ENCODE measurements around the gene KLKB1.
"Not testable (repeated sequence)": the region's sequence is repeated elsewhere in the genome, so short reads cannot be mapped to it uniquely, and the experiment has no call there.

DNA sequence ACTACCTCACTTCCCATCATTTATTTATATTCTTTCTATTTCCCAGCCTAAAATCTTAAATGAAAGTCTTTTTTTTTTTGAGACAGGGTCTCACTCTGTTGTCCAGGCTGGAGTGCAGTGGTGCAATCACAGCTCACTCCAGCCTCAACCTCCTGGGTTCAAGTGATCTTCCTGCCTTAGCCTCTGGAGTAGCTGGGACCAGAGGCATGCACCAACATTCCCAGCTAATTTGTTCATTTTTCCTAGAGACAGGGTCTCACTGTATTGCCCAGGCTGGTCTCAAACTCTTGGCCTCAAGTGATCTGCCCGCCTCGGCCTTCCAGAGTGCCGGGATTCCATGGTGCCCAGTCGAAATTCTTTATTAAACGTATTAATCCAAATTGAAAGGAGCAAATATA lies 46.1 kb downstream of the KLKB1 start:
- TF ChIP-seq, protein P1, sequence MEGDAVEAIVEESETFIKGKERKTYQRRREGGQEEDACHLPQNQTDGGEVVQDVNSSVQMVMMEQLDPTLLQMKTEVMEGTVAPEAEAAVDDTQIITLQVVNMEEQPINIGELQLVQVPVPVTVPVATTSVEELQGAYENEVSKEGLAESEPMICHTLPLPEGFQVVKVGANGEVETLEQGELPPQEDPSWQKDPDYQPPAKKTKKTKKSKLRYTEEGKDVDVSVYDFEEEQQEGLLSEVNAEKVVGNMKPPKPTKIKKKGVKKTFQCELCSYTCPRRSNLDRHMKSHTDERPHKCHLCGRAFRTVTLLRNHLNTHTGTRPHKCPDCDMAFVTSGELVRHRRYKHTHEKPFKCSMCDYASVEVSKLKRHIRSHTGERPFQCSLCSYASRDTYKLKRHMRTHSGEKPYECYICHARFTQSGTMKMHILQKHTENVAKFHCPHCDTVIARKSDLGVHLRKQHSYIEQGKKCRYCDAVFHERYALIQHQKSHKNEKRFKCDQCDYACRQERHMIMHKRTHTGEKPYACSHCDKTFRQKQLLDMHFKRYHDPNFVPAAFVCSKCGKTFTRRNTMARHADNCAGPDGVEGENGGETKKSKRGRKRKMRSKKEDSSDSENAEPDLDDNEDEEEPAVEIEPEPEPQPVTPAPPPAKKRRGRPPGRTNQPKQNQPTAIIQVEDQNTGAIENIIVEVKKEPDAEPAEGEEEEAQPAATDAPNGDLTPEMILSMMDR (IDR thresholded peaks at IDR 0.05), result not testable (repeated sequence)
- not testable (repeated sequence) for TF ChIP-seq POLR2A (IDR thresholded peaks at IDR 0.05)

All from uterus (tissue), 2 donors.